Lower leg skin (tissue), 3 donors: ENCODE measurements around the gene EHD2.

ENCODE experiments used
- CTCF ChIP-seq, 3 donors: fragments of 450-650 bp; IDR thresholded peaks; one replicate each; pipeline ENCODE4 v1.5.1; 2016; ENCODE audit warnings: antibody characterized with exemption in 3 of 3, mild to moderate bottlenecking in 3 of 3, moderate library complexity in 2 of 3
- POLR2A ChIP-seq, 2 donors: fragments of 450-650 bp; IDR thresholded peaks; one replicate each; pipeline ENCODE4 v1.6.1; 2016 to 2017; ENCODE audit warnings: antibody characterized with exemption in 2 of 2, mild to moderate bottlenecking in 1 of 2, moderate library complexity in 1 of 2

- TF ChIP-seq CTCF (IDR thresholded peaks at IDR 0.05), result no peak
- no peak for TF ChIP-seq POLR2A (IDR thresholded peaks at IDR 0.05)
These were observed 67.0 kb downstream of the EHD2 start for GRCh38 chr19:47780215-47780551.
